Prostate gland (tissue), 2 donors: Measurements from ENCODE around the gene SRD5A2. TPM values are rescaled to one million over a fixed set of nuclear protein-coding genes. Genes with fewer than 3 reads are reported as not detected.
"Not testable (repeated sequence)": the region's sequence is repeated elsewhere in the genome, so short reads cannot be mapped to it uniquely, and the experiment has no call there.

Experiments
- DNase-seq: peaks from one replicate; pipeline ENCODE4 v3.0.0-alpha.2; 2019; ENCODE audit warnings: low spot score
- H3K27ac ChIP-seq, 2 donors: fragments of 200-600 bp; sonication (generic); 2 replicates each; pipeline ENCODE4 v1.5.1; 2017 to 2019
- H3K27me3 ChIP-seq: fragments of 200-600 bp; sonication (generic); replicated peaks from 2 replicates; pipeline ENCODE4 v1.5.1; 2019; ENCODE audit not compliant: insufficient read depth
- H3K36me3 ChIP-seq, 2 donors: fragments of 200-600 bp; sonication (generic); 1 replicate in 1 of 2; 2 replicates in 1 of 2; pipeline versions ENCODE4 v1.5.1 to v1.8.1; 2017 to 2019
- H3K4me1 ChIP-seq: fragments of 200-600 bp; sonication (generic); replicated peaks from 2 replicates; pipeline ENCODE4 v1.5.1; 2019
- H3K4me3 ChIP-seq, 2 donors: fragments of 200-600 bp; sonication (generic); 2 replicates each; pipeline ENCODE4 v1.5.1; 2017 to 2019
- H3K9me3 ChIP-seq: fragments of 200-600 bp; sonication (generic); 2 replicates; pipeline ENCODE4 v1.5.1; 2017
- CTCF ChIP-seq, 4 experiments: fragments of 200-600 bp in 2 of 4; fragments of 450-650 bp in 2 of 4; sonication (generic) in 2 of 4; IDR thresholded peaks; 1 replicate in 3 of 4; 2 replicates in 1 of 4; pipeline ENCODE4 v1.5.1; 2016 to 2019; ENCODE audit warnings: antibody characterized with exemption in 4 of 4, mild to moderate bottlenecking in 2 of 4, moderate library complexity in 2 of 4
- POLR2A ChIP-seq: fragments of 450-650 bp; IDR thresholded peaks from one replicate; pipeline ENCODE4 v1.6.1; 2016; ENCODE audit warnings: antibody characterized with exemption, mild to moderate bottlenecking
- POLR2AphosphoS5 ChIP-seq: sonication (generic); formaldehyde crosslinking; IDR thresholded peaks from one replicate; pipeline ENCODE4 v1.6.1; 2017; ENCODE audit warnings: antibody characterized with exemption
- WGBS: methylation state at CpG from one replicate; pipeline ENCODE4 v1.1.5; 2018; 5-methylcytosine and 5-hydroxymethylcytosine counted together
- intact Hi-C: fragments of 100-400 bp; cut with DNase I; formaldehyde crosslinking; loops from one replicate; pipeline ENCODE4 v1.14.2; 2022
- total RNA-seq, 2 donors: library from RNA; depleted of rRNA; stranded (reverse); fragments of >200 nt; gene quantifications; one replicate each; pipeline ENCODE4 v1.1.0, GENCODE V29; 2016

Gene SRD5A2
- total RNA-seq, 2 donors from 2014 or later: 5.0 to 8.5 TPM

GRCh38 chr2:31513553-31513952 is 67.2 kb downstream of the SRD5A2 start:
- H3K27me3 ChIP-seq: no peaks in the 10 kb centered on the region
- no peaks in the 10 kb centered on the region for H3K9me3 ChIP-seq
- no peaks in the 10 kb centered on the region for H3K4me1 ChIP-seq
- H3K4me3 ChIP-seq: no peak overlapping the region
- WGBS: 92% methylated on average over 3 of the region's 3 CpGs
- TF ChIP-seq CTCF (IDR thresholded peaks at IDR 0.05) (no peak), POLR2AphosphoS5 (no peak), POLR2A (no peak)
- no peak for DNase-seq
- intact Hi-C loops: no loop called here
- no peaks in the 10 kb centered on the region for H3K36me3 ChIP-seq
- H3K27ac ChIP-seq: no peak overlapping the region

GRCh38 chr2:31511376-31511775 is 69.4 kb downstream of the SRD5A2 start:
- Histone ChIP-seq H3K4me1 (no peaks in the 10 kb centered on the region), H3K27ac (no peak overlapping the region), H3K36me3 (no peaks in the 10 kb centered on the region), H3K4me3 (no peak overlapping the region), H3K27me3 (no peaks in the 10 kb centered on the region), H3K9me3 (no peaks in the 10 kb centered on the region)
- no peak for DNase-seq
- intact Hi-C loops: no loop called here
- no peak for TF ChIP-seq CTCF (IDR thresholded peaks at IDR 0.05)
- TF ChIP-seq POLR2AphosphoS5: no peak
- no peak for TF ChIP-seq POLR2A

- Histone ChIP-seq H3K4me1 (no peaks in the 10 kb centered on the region), H3K27me3 (no peaks in the 10 kb centered on the region), H3K36me3 (no peaks in the 10 kb centered on the region), H3K27ac (no peak overlapping the region), H3K9me3 (no peaks in the 10 kb centered on the region), H3K4me3 (no peak overlapping the region)
- TF ChIP-seq POLR2A (no peak), CTCF (IDR thresholded peaks at IDR 0.05) (no peak), POLR2AphosphoS5 (no peak)
- no peak for DNase-seq
- WGBS: 82% methylated on average over 2 of the region's 2 CpGs
- intact Hi-C loops: no loop called here
These were observed 75.6 kb downstream of the SRD5A2 start for GRCh38 chr2:31505111-31505510.

DNA sequence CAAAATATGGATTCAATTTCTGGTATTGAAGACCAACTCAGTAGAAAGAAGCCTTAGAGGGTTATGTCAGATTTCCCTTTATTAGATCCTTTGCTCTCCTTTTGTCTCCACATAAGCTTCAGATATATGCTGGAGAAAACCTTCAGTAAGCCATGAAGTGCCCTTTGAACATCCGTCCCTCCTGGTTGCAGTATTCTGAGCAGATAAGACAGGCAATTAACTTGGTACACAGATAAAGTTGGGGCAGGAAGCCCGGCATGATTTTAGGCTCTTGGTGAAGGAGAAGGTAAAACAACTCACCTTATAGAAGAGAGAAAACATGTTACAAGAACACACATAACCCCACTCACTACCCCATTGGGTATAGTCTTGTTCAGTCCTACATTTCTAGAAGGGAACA is 76.4 kb downstream of the SRD5A2 start:
- no peaks in the 10 kb centered on the region for H3K27me3 ChIP-seq
- intact Hi-C loops: no loop called here
- TF ChIP-seq POLR2AphosphoS5 (no peak), POLR2A (no peak), CTCF (IDR thresholded peaks at IDR 0.05) (no peak)
- no peak for DNase-seq
- no peak overlapping the region for H3K4me3 ChIP-seq
- 77% methylated on average over 2 of the region's 2 CpGs for WGBS
- H3K4me1 ChIP-seq: no peaks in the 10 kb centered on the region
- H3K27ac ChIP-seq: no peak overlapping the region
- no peaks in the 10 kb centered on the region for H3K36me3 ChIP-seq
- no peaks in the 10 kb centered on the region for H3K9me3 ChIP-seq

DNA sequence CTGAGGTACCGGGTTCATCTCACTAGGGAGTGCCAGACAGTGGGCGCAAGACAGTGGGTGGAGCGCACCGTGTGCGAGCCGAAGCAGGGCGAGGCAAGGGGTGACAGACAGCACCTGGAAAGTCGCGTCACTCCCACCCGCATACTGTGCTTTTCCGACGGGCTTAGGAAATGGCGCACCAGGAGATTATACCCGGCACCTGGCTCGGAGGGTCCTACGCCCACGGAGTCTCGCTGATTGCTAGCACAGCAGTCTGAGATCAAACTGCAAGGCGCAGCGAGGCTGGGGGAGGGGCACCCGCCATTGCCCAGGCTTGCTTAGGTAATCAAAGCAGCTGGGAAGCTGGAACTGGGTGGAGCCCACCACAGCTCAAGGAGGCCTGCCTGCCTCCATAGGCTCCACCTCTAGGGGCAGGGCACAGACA is 84.3 kb downstream of the SRD5A2 start:
- intact Hi-C loops: not testable (repeated sequence)

DNA sequence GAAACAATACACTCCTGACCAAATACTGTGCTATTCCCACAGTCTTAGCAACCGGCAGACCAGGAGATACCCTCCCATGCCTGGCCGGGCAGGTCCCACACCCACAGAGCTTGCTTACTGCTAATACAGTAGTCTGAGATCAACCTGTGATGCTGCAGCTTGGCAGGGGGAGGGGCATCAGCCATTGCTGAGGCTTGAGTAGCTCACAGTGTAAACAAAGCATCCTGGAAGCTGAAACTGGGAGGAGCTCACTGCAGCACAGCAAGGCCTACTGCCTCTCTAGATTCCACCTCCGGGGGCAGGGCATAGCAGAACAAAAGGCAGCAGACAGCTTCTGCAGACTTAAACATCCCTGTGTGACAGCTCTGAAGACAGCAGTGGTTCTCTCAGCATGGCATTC is 91.4 kb downstream of the SRD5A2 start:
- WGBS: 41% methylated on average over 3 of the region's 3 CpGs
- H3K4me3 ChIP-seq, intact Hi-C loops: not testable (repeated sequence)

More for the DNA sequence above, 84.3 kb downstream of the SRD5A2 start:
- H3K9me3 ChIP-seq, H3K36me3 ChIP-seq, H3K4me1 ChIP-seq, DNase-seq, H3K4me3 ChIP-seq, H3K27me3 ChIP-seq, H3K27ac ChIP-seq: not testable (repeated sequence)
- 73% methylated on average over 21 of the region's 21 CpGs for WGBS

More for the DNA sequence above, 91.4 kb downstream of the SRD5A2 start:
- DNase-seq, H3K9me3 ChIP-seq, H3K36me3 ChIP-seq, H3K4me1 ChIP-seq, H3K27ac ChIP-seq, H3K27me3 ChIP-seq: not testable (repeated sequence)
